ENCODE measurements around the gene TPGS2.
A peak's percentile ranks its signal among the peaks of the same experiment; 100 is the strongest.

The TPGS2 gene

DNA sequence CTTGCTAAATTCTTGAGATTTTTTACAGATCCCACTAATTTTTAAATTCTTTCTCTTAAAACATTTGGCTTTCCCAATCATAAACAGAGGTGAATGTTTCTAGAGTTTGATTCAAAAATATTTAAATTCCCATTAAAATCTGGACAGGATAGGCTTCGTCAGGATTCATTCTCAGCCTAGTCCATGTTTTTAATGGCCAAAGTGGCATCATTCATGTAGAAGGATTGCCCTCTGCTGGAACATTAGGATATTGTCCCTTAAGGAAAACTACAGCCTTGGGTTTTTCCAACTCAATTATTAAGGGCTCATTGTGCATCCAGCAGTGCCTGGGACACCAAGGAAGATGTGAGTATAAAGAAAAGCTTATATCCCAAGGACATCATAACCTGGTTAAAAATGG lies 71.7 kb downstream of the TPGS2 start:
- in situ Hi-C loops (cut with MboI; ENCODE audit: low pct_unique_long_range_greater_than_20kb, low sequenced_read_pairs), result no loop called here

GRCh38 chr18:36756242-36756641 lies 72.6 kb downstream of the TPGS2 start:
- in situ Hi-C loops (cut with MboI; ENCODE audit: low pct_unique_long_range_greater_than_20kb, low sequenced_read_pairs), result no loop called here
- DNase-seq, result no peak

More for the DNA sequence above, 71.7 kb downstream of the TPGS2 start:
- peak; percentile 26 for DNase-seq

GRCh38 chr18:36752929-36753865 lies 75.6 kb downstream of the TPGS2 start:
- in situ Hi-C loops (cut with MboI; ENCODE audit: low pct_unique_long_range_greater_than_20kb, low sequenced_read_pairs), result no loop called here
- no peak for DNase-seq

- no peak for DNase-seq
- in situ Hi-C loops (cut with MboI; ENCODE audit: low pct_unique_long_range_greater_than_20kb, low sequenced_read_pairs), result no loop called here
Measured at GRCh38 chr18:36745219-36745975, 83.4 kb downstream of the TPGS2 start.

- in situ Hi-C loops (cut with MboI; ENCODE audit: low pct_unique_long_range_greater_than_20kb, low sequenced_read_pairs), result no loop called here
- DNase-seq, result no peak
Measured at GRCh38 chr18:36744261-36744876, 84.4 kb downstream of the TPGS2 start.
